ENCODE measurements around the gene TMEM156. TPM values are rescaled to one million over a fixed set of nuclear protein-coding genes. Genes with fewer than 3 reads are reported as not detected.

TMEM156 gene
- total RNA-seq: under 1 TPM in 1 of 4 donors, not detected in 3; 0.33 TPM

GRCh38 chr4:39032218-39033085, at the start of gene TMEM156:
TSS of gene TMEM156 (minus strand) at chr4:39032409. CDS start at chr4:39032313, 96 bp downstream.
- H3K4me1 ChIP-seq: no peaks in the 10 kb centered on the region
- H3K9me3 ChIP-seq: no peaks in the 10 kb centered on the region
- DNase-seq: no peak
- no peak within 1 kb of the TSS for H3K27ac ChIP-seq
- no peak within 1 kb of the TSS for H3K4me3 ChIP-seq (replicated peaks in 1 of 3)
- no peaks in the 10 kb centered on the region for H3K27me3 ChIP-seq
- intact Hi-C loops (cut with DNase I): no loop called here
- H3K36me3 ChIP-seq: no peaks in the 10 kb centered on the region
- 82 to 88% methylated on average over 5 of the region's 5 CpGs for WGBS, 2 donors
- no peak for TF ChIP-seq CTCF (IDR thresholded peaks at IDR 0.05)
- no peak for TF ChIP-seq POLR2A (IDR thresholded peaks at IDR 0.05)

GRCh38 chr4:39078829-39079228, 46.6 kb upstream of the TMEM156 start:
- no peak overlapping the region for H3K27ac ChIP-seq
- no peaks in the 10 kb centered on the region for H3K9me3 ChIP-seq
- no peak overlapping the region for H3K4me3 ChIP-seq (replicated peaks in 1 of 3)
- H3K27me3 ChIP-seq: no peaks in the 10 kb centered on the region
- H3K4me1 ChIP-seq: no peaks in the 10 kb centered on the region
- peaks cover 0 to 4% of the 10 kb centered on the region in 2 donors for H3K36me3 ChIP-seq
- intact Hi-C loops (cut with DNase I): no loop called here
- no peak for DNase-seq
- TF ChIP-seq CTCF (IDR thresholded peaks at IDR 0.05) (no peak), POLR2A (IDR thresholded peaks at IDR 0.05) (no peak)
- WGBS, 2 donors: 94 to 100% methylated on average over 2 of the region's 2 CpGs

- Histone ChIP-seq H3K27me3 (no peaks in the 10 kb centered on the region), H3K9me3 (no peaks in the 10 kb centered on the region), H3K4me1 (no peaks in the 10 kb centered on the region), H3K36me3 (no peaks in the 10 kb centered on the region), H3K27ac (no peak overlapping the region), H3K4me3 (replicated peaks in 1 of 3) (no peak overlapping the region)
- WGBS, 2 donors: 65 to 78% methylated on average over 3 of the region's 3 CpGs
- intact Hi-C loops (cut with DNase I): no loop called here
- no peak for DNase-seq
- TF ChIP-seq POLR2A (IDR thresholded peaks at IDR 0.05) (no peak), CTCF (IDR thresholded peaks at IDR 0.05) (no peak)
Measured at GRCh38 chr4:39068907-39069306, 36.7 kb upstream of the TMEM156 start.

GRCh38 chr4:39067451-39067850, 35.2 kb upstream of the TMEM156 start:
- intact Hi-C loops (cut with DNase I): no loop called here
- 95 to 98% methylated on average over 3 of the region's 3 CpGs for WGBS, 2 donors
- TF ChIP-seq CTCF (IDR thresholded peaks at IDR 0.05) (no peak), POLR2A (IDR thresholded peaks at IDR 0.05) (no peak)
- Histone ChIP-seq H3K27ac (no peak overlapping the region), H3K4me3 (replicated peaks in 1 of 3) (no peak overlapping the region), H3K27me3 (no peaks in the 10 kb centered on the region), H3K4me1 (no peaks in the 10 kb centered on the region), H3K9me3 (no peaks in the 10 kb centered on the region), H3K36me3 (no peaks in the 10 kb centered on the region)
- DNase-seq: no peak

GRCh38 chr4:39067031-39067430, 34.8 kb upstream of the TMEM156 start:
- no peak for TF ChIP-seq POLR2A (IDR thresholded peaks at IDR 0.05)
- TF ChIP-seq CTCF (IDR thresholded peaks at IDR 0.05): no peak
- intact Hi-C loops (cut with DNase I): no loop called here
- Histone ChIP-seq H3K9me3 (no peaks in the 10 kb centered on the region), H3K4me1 (no peaks in the 10 kb centered on the region), H3K27ac (no peak overlapping the region), H3K27me3 (no peaks in the 10 kb centered on the region), H3K4me3 (replicated peaks in 1 of 3) (no peak overlapping the region), H3K36me3 (no peaks in the 10 kb centered on the region)
- WGBS, 2 donors: 93 to 97% methylated on average over 2 of the region's 2 CpGs
- DNase-seq: no peak
